HT1080 (cell line): Measurements from ENCODE around the gene USP17L17. TPM values are rescaled to one million over a fixed set of nuclear protein-coding genes. Genes with fewer than 3 reads are reported as not detected.
"Not testable (repeated sequence)": the region's sequence is repeated elsewhere in the genome, so short reads cannot be mapped to it uniquely, and the experiment has no call there.

Source experiments
- DNase-seq: peaks from one replicate; pipeline ENCODE4 v3.0.0-alpha.2; 2015; ENCODE audit warnings: low read depth
- polyA plus RNA-seq, 2 experiments: library from polyadenylated mRNA; depleted of rRNA; stranded (reverse); fragments of >200 nt; gene quantifications; 2 replicates each; pipeline ENCODE4 v1.2.3, GENCODE V29; 2015
- total RNA-seq: library from RNA; depleted of rRNA; stranded (reverse); fragments of >200 nt; shearing (Covaris generic); gene quantifications from 2 replicates; pipeline ENCODE4 v1.2.3, GENCODE V29; 2014; rRNA removed

Gene USP17L17
- not detected in 2 replicates for total RNA-seq
- polyA plus RNA-seq (2015; cell fraction: cytosol; rRNA removed), result not detected in 2 replicates
- not detected in 2 replicates for polyA plus RNA-seq (2015; cell fraction: nucleus; rRNA removed)

GRCh38 chr4:9243579-9243978, at the start of gene USP17L17:
Gene USP17L17, plus strand, starts transcription at chr4:9243879. Its CDS starts 0 bp downstream, at chr4:9243879.
- not testable (repeated sequence) for DNase-seq

GRCh38 chr4:9210357-9210756, 33.3 kb upstream of the USP17L17 start, which contains the start of gene USP17L10:
Gene USP17L10, plus strand, starts transcription at chr4:9210657. Its CDS starts 0 bp downstream, at chr4:9210657.
- not testable (repeated sequence) for DNase-seq

- DNase-seq, result not testable (repeated sequence)
These were observed 29.0 kb upstream of the USP17L17 start for GRCh38 chr4:9214701-9215100.

GRCh38 chr4:9215105-9215504, 28.6 kb upstream of the USP17L17 start, which contains the start of gene USP17L11:
Gene USP17L11, plus strand, starts transcription at chr4:9215405. Its CDS starts 0 bp downstream, at chr4:9215405.
- DNase-seq, result not testable (repeated sequence)

- not testable (repeated sequence) for DNase-seq
These were observed 23.8 kb upstream of the USP17L17 start, which contains the start of gene USP17L12 for GRCh38 chr4:9219852-9220251. Gene USP17L12, plus strand, starts transcription at chr4:9220152. Its CDS starts 0 bp downstream, at chr4:9220152.

- DNase-seq, result not testable (repeated sequence)
These were observed 19.1 kb upstream of the USP17L17 start, which contains the start of gene USP17L13 for GRCh38 chr4:9224596-9224995. Gene USP17L13, plus strand, starts transcription at chr4:9224896. Its CDS starts 0 bp downstream, at chr4:9224896.

- not testable (repeated sequence) for DNase-seq
These were observed 13.4 kb upstream of the USP17L17 start for GRCh38 chr4:9230249-9230648.

GRCh38 chr4:9234085-9234484, 9.6 kb upstream of the USP17L17 start, which contains the start of gene USP17L15:
Gene USP17L15, plus strand, starts transcription at chr4:9234385. Its CDS starts 0 bp downstream, at chr4:9234385.
- DNase-seq, result not testable (repeated sequence)

GRCh38 chr4:9238461-9238860, 5.2 kb upstream of the USP17L17 start:
- peak; percentile 18 for DNase-seq

GRCh38 chr4:9247953-9248680, 4.4 kb downstream of the USP17L17 start, which contains the start of gene USP17L18:
Gene USP17L18, plus strand, starts transcription at chr4:9248630. Its CDS starts 0 bp downstream, at chr4:9248630.
- peak; percentile 0 for DNase-seq

- DNase-seq, result not testable (repeated sequence)
These were observed 9.4 kb downstream of the USP17L17 start, which contains the start of gene USP17L19 for GRCh38 chr4:9253078-9253477. Gene USP17L19, plus strand, starts transcription at chr4:9253378. Its CDS starts 0 bp downstream, at chr4:9253378.

- DNase-seq, result not testable (repeated sequence)
These were observed 14.1 kb downstream of the USP17L17 start, which contains the start of gene USP17L20 for GRCh38 chr4:9257824-9258223. Gene USP17L20, plus strand, starts transcription at chr4:9258124. Its CDS starts 0 bp downstream, at chr4:9258124.

GRCh38 chr4:9262572-9262971, 18.9 kb downstream of the USP17L17 start, which contains the start of gene USP17L21:
Gene USP17L21, plus strand, starts transcription at chr4:9262872. Its CDS starts 0 bp downstream, at chr4:9262872.
- not testable (repeated sequence) for DNase-seq

- DNase-seq, result not testable (repeated sequence)
These were observed 23.6 kb downstream of the USP17L17 start, which contains the start of gene USP17L22 for GRCh38 chr4:9267319-9267718. Gene USP17L22, plus strand, starts transcription at chr4:9267619. Its CDS starts 0 bp downstream, at chr4:9267619.

GRCh38 chr4:9271719-9272118, 28.0 kb downstream of the USP17L17 start:
- DNase-seq, result not testable (repeated sequence)

Other genes with a start within 250 kb of the USP17L17 start
- not detected in 2 replicates for gene FAM90A26, start 73.5 kb upstream of the USP17L17 start, total RNA-seq
- not detected in 2 replicates for gene USP17L10, start 33.2 kb upstream of the USP17L17 start, total RNA-seq
- not detected in 2 replicates for gene USP17L11, start 28.5 kb upstream of the USP17L17 start, total RNA-seq
- gene USP17L12, start 23.7 kb upstream of the USP17L17 start, total RNA-seq, result not detected in 2 replicates
- gene USP17L13, start 19.0 kb upstream of the USP17L17 start, total RNA-seq, result not detected in 2 replicates
- not detected in 2 replicates for gene USP17L15, start 9.5 kb upstream of the USP17L17 start, total RNA-seq
- gene USP17L18, start 4.8 kb downstream of the USP17L17 start, total RNA-seq, result not detected in 2 replicates
- gene USP17L19, start 9.5 kb downstream of the USP17L17 start, total RNA-seq, result not detected in 2 replicates
- gene USP17L20, start 14.2 kb downstream of the USP17L17 start, total RNA-seq, result not detected in 2 replicates
- not detected in 2 replicates for gene USP17L21, start 19.0 kb downstream of the USP17L17 start, total RNA-seq
- gene USP17L22, start 23.7 kb downstream of the USP17L17 start, total RNA-seq, result not detected in 2 replicates
- not detected in 2 replicates for gene USP17L24, start 81.3 kb downstream of the USP17L17 start, total RNA-seq
- not detected in 2 replicates for gene USP17L25, start 86.0 kb downstream of the USP17L17 start, total RNA-seq
- not detected in 2 replicates for gene USP17L26, start 90.8 kb downstream of the USP17L17 start, total RNA-seq
- gene USP17L5, start 95.5 kb downstream of the USP17L17 start, total RNA-seq, result not detected in 2 replicates
- not detected in 2 replicates for gene USP17L27, start 100.3 kb downstream of the USP17L17 start, total RNA-seq
- gene USP17L28, start 105.0 kb downstream of the USP17L17 start, total RNA-seq, result not detected in 2 replicates
- gene USP17L29, start 109.8 kb downstream of the USP17L17 start, total RNA-seq, result not detected in 2 replicates
- gene USP17L30, start 119.2 kb downstream of the USP17L17 start, total RNA-seq, result not detected in 2 replicates
- gene DEFB131A, start 200.5 kb downstream of the USP17L17 start, total RNA-seq, result not detected in 2 replicates